HS-5 (cell line): ENCODE measurements around the gene CBY2.
"Not testable (repeated sequence)": the region's sequence is repeated elsewhere in the genome, so short reads cannot be mapped to it uniquely, and the experiment has no call there.

Experiments used
- DNase-seq: peaks from one replicate; pipeline ENCODE4 v3.0.0-alpha.2; 2012; ENCODE audit warnings: low read depth

The CBY2 gene

DNA sequence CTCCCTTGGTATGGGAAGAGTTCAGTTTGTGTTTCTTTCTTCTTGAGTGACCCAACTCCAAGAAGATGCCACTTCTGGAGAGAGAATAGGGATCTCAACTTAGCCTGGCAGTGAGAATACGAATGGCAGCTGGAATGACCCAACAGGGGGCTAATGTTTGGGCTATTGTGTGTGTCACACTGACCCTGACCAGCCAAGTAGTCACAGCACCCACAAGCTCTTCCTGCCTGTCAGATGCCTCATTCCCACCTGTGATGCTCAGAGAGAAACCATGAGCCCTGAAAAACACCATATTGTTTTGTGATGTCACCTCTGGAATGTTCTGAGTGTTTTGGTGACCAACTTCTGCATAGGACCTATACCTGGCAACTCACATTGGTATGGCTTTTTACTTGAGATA, at the start of gene CBY2:
CBY2 (plus strand) TSS at position 233 of the 400 bp plus-strand sequence; CDS start at position 304, 71 bp downstream.
- DNase-seq: no peak

DNA sequence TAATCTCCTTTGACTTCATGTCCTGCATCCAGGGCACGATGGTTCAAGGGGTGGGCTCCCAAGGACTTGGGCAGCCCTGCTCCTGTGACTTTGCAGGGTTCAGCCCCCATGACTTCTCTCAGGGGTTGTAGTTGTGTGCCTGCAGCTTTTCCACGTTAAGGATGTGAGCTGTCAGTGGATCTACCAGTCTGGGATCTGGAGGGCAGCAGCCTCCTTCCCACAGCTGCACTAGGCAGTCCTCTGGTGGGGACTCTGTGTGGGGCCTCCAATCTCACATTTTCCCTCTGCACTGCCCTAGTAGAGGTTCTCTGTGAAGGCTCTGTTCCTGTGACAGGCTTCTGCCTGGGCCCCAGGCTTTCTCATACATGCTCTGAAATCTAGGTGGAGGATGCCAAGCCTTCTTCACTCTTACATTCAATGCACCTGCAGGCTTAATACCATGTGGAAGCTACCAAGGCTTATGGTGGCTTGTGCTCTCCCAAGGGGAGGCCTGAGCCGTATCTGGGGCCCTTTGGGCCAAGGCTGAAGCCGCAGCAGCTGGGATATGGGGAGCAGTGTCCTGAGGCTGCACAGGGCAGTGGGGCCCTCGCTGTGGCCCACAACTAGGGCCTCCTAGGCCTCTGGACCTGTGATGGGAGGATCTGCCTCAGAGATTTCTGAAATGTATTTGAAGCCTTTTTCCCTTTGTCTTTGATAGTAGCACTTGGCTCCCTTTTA, 47.3 kb upstream of the CBY2 start:
- no peak for DNase-seq

- peak; percentile 55 for DNase-seq
These were observed 43.4 kb upstream of the CBY2 start for GRCh38 chr13:45658586-45659235.

DNA sequence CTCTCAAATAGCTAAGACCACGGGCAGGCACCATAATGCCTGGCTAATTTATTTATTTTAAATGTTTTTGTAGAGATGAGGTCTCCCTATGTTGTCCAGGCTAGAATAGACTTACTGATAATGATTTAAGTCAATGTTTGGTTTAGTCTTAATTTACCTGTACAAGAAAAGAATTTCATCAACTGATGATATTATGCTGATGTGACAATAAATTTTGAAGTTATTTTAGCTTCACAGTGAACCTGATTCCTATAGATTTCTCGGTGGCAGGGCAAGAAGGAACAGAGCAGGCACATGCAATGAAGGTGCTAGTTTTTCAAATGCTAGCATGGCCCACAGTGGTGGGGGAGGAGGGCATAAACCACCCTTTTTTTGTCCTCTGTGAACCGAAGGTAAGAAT, 42.6 kb upstream of the CBY2 start:
- DNase-seq: no peak

- DNase-seq: not testable (repeated sequence)
These were observed 41.7 kb upstream of the CBY2 start for GRCh38 chr13:45660458-45660857.

DNA sequence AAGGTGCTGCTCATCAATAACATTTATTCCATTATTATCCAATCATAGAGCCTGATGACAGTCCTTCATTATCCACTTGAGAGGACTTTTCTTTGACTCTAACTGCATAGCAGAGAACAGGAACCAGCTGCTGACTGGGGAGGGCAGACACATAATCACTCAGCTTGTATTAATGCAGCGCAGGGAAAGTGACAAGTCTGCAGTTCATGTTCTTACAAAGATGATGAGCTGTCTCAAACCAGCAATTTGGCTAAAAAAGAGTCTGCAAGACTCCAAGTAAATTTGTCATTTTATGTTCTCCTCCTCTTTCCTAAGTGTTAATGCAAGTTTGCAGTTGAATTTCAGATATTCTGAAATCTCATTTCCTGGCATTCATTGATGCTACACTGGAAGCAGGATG, 40.0 kb upstream of the CBY2 start:
- no peak for DNase-seq

- not testable (repeated sequence) for DNase-seq
These were observed 39.2 kb upstream of the CBY2 start for GRCh38 chr13:45662903-45663302.

DNA sequence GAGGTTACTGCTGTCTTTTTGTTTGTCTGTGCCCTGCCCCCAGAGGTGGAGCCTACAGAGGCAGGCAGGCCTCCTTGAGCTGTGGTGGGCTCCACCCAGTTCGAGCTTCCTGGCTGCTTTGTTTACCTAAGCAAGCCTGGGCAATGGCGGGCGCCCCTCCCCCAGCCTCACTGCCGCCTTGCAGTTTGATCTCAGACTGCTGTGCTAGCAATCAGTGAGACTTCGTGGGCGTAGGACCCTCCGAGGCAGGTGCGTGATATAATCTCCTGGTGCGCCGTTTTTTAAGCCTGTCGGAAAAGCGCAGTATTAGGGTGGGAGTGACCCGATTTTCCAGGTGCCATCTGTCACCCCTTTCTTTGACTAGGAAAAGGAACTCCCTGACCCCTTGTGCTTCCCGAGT, 32.5 kb upstream of the CBY2 start:
- DNase-seq: not testable (repeated sequence)

- DNase-seq: no peak
These were observed 31.8 kb upstream of the CBY2 start for GRCh38 chr13:45670189-45670885.

GRCh38 chr13:45674908-45675307, 27.2 kb upstream of the CBY2 start:
- peak; percentile 64 for DNase-seq

- DNase-seq: no peak
These were observed 23.8 kb upstream of the CBY2 start for GRCh38 chr13:45678282-45678681.

GRCh38 chr13:45681113-45681512, 21.0 kb upstream of the CBY2 start:
- DNase-seq: no peak

- DNase-seq: no peak
These were observed 19.6 kb upstream of the CBY2 start for GRCh38 chr13:45682494-45683008.

DNA sequence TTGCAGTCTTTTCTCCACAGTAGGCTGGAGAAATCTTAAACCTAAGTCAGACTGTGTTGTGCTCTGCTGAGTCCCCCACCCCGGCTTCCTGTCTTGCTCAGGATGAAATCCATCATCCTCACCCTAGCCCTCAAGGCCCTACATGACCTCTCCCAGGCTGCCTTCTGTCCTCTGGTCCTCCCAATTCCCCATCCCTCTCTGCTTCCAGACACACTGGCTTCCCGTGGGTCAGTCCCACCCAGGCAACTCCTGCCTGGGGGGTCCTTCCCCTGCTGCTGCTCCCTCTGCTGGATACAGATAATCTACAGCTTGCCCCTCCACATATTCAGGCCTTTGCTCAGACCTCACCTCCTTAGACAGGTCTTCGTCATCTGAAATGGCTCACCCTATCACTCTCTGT, 18.4 kb upstream of the CBY2 start:
- no peak for DNase-seq

DNA sequence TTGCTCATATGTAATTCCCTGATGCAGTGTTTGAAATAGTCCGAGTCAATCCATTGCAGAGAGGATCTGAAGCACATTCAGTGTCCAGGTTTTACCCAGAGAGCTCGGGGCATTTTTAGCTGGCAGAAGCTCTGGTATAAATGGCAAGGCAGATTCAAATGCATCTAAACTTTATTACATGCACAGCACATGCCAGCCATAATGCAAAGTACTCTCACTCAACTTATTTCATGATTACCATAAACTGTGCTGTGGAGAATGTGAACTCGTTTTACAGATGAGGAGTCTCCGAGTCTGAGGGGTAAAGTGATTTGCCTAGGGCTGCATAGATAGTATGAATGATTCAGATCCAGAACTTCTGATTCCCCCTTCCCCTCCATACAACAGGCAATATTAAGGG, 13.5 kb upstream of the CBY2 start:
- DNase-seq: no peak

DNA sequence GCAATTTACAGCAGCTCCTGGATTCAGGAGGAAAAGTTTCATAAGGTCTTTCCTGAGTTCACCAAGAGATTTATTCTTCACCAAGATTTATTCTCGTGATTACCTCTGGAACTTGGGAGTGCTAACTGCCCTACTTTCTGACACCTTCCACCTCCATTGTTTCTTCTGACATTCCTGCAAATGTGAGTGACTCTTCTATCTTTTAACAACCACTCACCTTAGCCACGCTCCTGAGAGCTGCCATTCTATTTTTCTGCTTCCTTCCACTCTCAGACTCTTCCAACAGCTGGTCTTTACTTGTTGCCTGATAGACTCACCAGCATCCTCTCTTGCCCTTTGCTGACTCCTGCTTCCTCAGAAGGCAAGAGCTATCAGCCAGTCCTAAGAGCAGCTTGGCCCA, 11.5 kb upstream of the CBY2 start:
- DNase-seq: no peak

DNA sequence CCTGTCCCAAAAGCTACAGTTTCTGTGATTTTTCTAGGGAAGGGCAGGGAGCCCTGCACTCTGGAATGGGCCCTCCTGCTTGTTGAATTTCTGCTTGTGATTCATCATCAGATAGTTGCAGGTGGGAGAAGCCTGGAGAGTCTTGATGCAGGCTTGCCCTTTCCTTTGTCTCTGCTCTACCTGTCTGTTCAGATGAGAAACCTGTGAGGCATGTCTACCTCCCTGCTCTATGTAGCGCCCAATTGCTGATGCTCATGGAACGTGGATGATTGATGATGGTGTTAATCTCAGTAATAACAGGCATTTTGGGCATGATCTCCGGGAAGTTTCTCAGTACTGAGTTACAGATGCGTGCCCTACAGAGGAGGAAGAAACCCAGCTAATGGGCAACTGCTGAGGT, 10.9 kb upstream of the CBY2 start:
- DNase-seq: no peak

GRCh38 chr13:45691667-45692066, 10.5 kb upstream of the CBY2 start:
- no peak for DNase-seq

- DNase-seq: no peak
These were observed 6.9 kb upstream of the CBY2 start for GRCh38 chr13:45695198-45695730.

GRCh38 chr13:45696610-45697226, 5.4 kb upstream of the CBY2 start:
- DNase-seq: no peak

GRCh38 chr13:45700971-45701900, 884 bp upstream of the CBY2 start:
- no peak for DNase-seq
